GM23338 (cell line): ENCODE results near the gene MT1H. TPM values are rescaled to one million over a fixed set of nuclear protein-coding genes. Genes with fewer than 3 reads are reported as not detected.

Experiments
- ATAC-seq: fragments of 200-7000 bp; cut with Tn5 transposase; 3 replicates; pipeline ENCODE4 v1.9.1; 2020
- DNase-seq: peaks from one replicate; pipeline ENCODE4 v3.0.0-alpha.2; 2015; ENCODE audit warnings: low spot score
- H2AFZ ChIP-seq: fragments of 200-600 bp; sonication (generic); 2 replicates; pipeline ENCODE4 v1.8.0; 2016; ENCODE audit warnings: antibody characterized with exemption, mild to moderate bottlenecking, moderate library complexity
- H3F3A ChIP-seq: fragments of 200-600 bp; sonication (generic); replicated peaks from 2 replicates; pipeline ENCODE4 v1.8.0; 2017; ENCODE audit warnings: antibody characterized with exemption, mixed run types, low read depth
- H3K27ac ChIP-seq: fragments of 200-600 bp; sonication (generic); 2 replicates; pipeline ENCODE4 v1.6.1; 2016; ENCODE audit warnings: low read depth
- H3K27me3 ChIP-seq: fragments of 200-600 bp; sonication (generic); 2 replicates; pipeline ENCODE4 v1.8.0; 2016; ENCODE audit warnings: mild to moderate bottlenecking, mixed run types, moderate library complexity; ENCODE audit not compliant: insufficient read depth
- H3K36me3 ChIP-seq: fragments of 200-600 bp; sonication (generic); 2 replicates; pipeline ENCODE4 v1.8.0; 2016; ENCODE audit warnings: mild to moderate bottlenecking; ENCODE audit not compliant: insufficient read depth
- H3K4me1 ChIP-seq: fragments of 200-600 bp; sonication (generic); 2 replicates; pipeline ENCODE4 v1.8.0; 2016; ENCODE audit warnings: mild to moderate bottlenecking, moderate library complexity; ENCODE audit not compliant: insufficient read depth
- H3K4me2 ChIP-seq: fragments of 200-600 bp; sonication (generic); 2 replicates; pipeline ENCODE4 v1.7.1; 2017; ENCODE audit warnings: mixed run types
- H3K4me3 ChIP-seq: fragments of 200-600 bp; sonication (generic); 2 replicates; pipeline ENCODE4 v1.6.1; 2016; ENCODE audit warnings: mixed run types
- H3K79me2 ChIP-seq: fragments of 200-600 bp; sonication (generic); replicated peaks from 2 replicates; pipeline ENCODE4 v1.8.0; 2017; ENCODE audit warnings: mild to moderate bottlenecking; ENCODE audit not compliant: insufficient read depth
- H3K9me2 ChIP-seq: fragments of 200-600 bp; sonication (generic); 2 replicates; pipeline ENCODE4 v1.8.0; 2017; ENCODE audit not compliant: insufficient read depth
- H4K20me1 ChIP-seq: fragments of 200-600 bp; sonication (generic); replicated peaks from 2 replicates; pipeline ENCODE4 v1.8.0; 2017; ENCODE audit warnings: mild to moderate bottlenecking; ENCODE audit not compliant: insufficient read depth
- H3K27ac Mint-ChIP-seq: 2 replicates; pipeline ENCODE4 v1.8.0; 2020; ENCODE audit warnings: inconsistent platforms, mild to moderate bottlenecking, moderate library complexity, mixed read lengths
- H3K27me3 Mint-ChIP-seq: 3 replicates; pipeline ENCODE4 v1.8.0; 2022; ENCODE audit warnings: low read depth, mild to moderate bottlenecking, moderate library complexity, mixed read lengths, inconsistent platforms; ENCODE audit not compliant: insufficient read depth, poor library complexity
- H3K36me3 Mint-ChIP-seq: 3 replicates; pipeline ENCODE4 v1.8.0; 2021; ENCODE audit warnings: low read depth, mild to moderate bottlenecking, inconsistent platforms, moderate library complexity, mixed read lengths
- H3K4me1 Mint-ChIP-seq: 3 replicates; pipeline ENCODE4 v1.8.0; 2020; ENCODE audit warnings: mild to moderate bottlenecking, inconsistent platforms, mixed read lengths
- H3K4me3 Mint-ChIP-seq: 3 replicates; pipeline ENCODE4 v1.8.0; 2021; ENCODE audit warnings: moderate library complexity, mild to moderate bottlenecking, inconsistent platforms, mixed read lengths
- H3K9me3 Mint-ChIP-seq: 3 replicates; pipeline ENCODE4 v1.8.0; 2020; ENCODE audit warnings: moderate library complexity, mild to moderate bottlenecking, inconsistent platforms, mixed read lengths
- CREB1 ChIP-seq: fragments of 250-450 bp; sonication (Bioruptor Pico); IDR thresholded peaks from 2 replicates; pipeline ENCODE4 v1.5.0; 2020; ENCODE audit warnings: low read depth, mild to moderate bottlenecking, moderate library complexity
- EZH2 ChIP-seq: fragments of 200-600 bp; sonication (generic); IDR thresholded peaks from one replicate; pipeline ENCODE4 v1.8.0; 2017; ENCODE audit warnings: antibody characterized with exemption, mild to moderate bottlenecking, low read depth; ENCODE audit not compliant: unreplicated experiment
- EZH2phosphoT487 ChIP-seq: fragments of 200-600 bp; sonication (generic); IDR thresholded peaks from one replicate; pipeline ENCODE4 v1.8.1; 2018; ENCODE audit warnings: antibody characterized with exemption; ENCODE audit not compliant: unreplicated experiment
- JUNB ChIP-seq: IDR thresholded peaks from one replicate; pipeline ENCODE4 v1.6.1; 2016; ENCODE audit warnings: antibody characterized with exemption; ENCODE audit not compliant: unreplicated experiment
- NANOG ChIP-seq: IDR thresholded peaks from 2 replicates; pipeline ENCODE4 v1.6.1; 2016; ENCODE audit warnings: antibody characterized with exemption, borderline replicate concordance
- REST ChIP-seq: IDR thresholded peaks from one replicate; pipeline ENCODE4 v1.6.1; 2018; ENCODE audit warnings: antibody characterized with exemption; ENCODE audit not compliant: unreplicated experiment
- STAT1 ChIP-seq: IDR thresholded peaks from one replicate; pipeline ENCODE4 v1.6.1; 2016; ENCODE audit warnings: antibody characterized with exemption; ENCODE audit not compliant: unreplicated experiment
- polyA plus RNA-seq: library from polyadenylated mRNA; unstranded; fragments of >200 nt; fragmentation: Nextera tagmentation; extraction: Ambion mirVana; gene quantifications from 2 replicates; pipeline ENCODE4 v1.2.1, GENCODE V29; 2016
- total RNA-seq: library from RNA; depleted of rRNA; stranded (reverse); fragments of >200 nt; shearing (Covaris generic); gene quantifications from 2 replicates; pipeline ENCODE4 v1.2.3, GENCODE V29; 2014
- TF ChIP-seq, protein P1 (sequence below), 2 experiments: fragments of 200-600 bp in 1 of 2; sonication (generic) in 1 of 2; conservative IDR thresholded peaks; 2 replicates each; pipeline versions ENCODE4 v1.5.1 to v1.6.1; 2016 to 2017; ENCODE audit warnings: antibody characterized with exemption in 2 of 2, low read depth in 2 of 2, mild to moderate bottlenecking in 2 of 2, moderate library complexity in 1 of 2
- TF ChIP-seq, protein P2 (sequence below): IDR thresholded peaks from 2 replicates; pipeline ENCODE4 v1.6.1; 2016; ENCODE audit warnings: antibody characterized with exemption

Gene MT1H
- total and polyA plus RNA-seq, 2 experiments from 2014 or later, result 52.3 to 425 TPM

DNA sequence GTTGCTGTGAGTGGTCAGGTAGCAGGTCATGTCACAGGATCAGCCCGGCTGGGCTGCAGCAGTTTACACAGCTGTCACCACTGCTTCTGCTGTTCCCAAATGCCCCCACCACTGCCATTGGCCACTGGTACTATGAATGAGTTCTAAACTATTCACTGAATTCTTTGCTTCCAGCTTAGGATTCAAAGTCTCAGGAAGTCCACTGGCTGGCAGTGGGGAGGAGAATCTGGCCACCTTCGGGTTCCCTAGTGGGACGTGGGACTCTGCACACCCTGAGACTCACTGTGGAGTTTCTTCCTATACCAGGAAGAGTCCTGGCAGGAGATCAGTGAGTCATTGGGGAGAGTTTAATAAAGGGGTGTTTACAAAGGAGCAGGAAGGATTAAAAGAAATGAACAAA, 19.6 kb downstream of the MT1H start (continued):
- no peak for TF ChIP-seq EZH2
- TF ChIP-seq REST, result no peak
- no peak for TF ChIP-seq NANOG
- no peak for TF ChIP-seq CREB1 (CRISPR knock-in tag)

GRCh38 chr16:56690420-56691122, 21.0 kb downstream of the MT1H start:
- Mint-ChIP-seq H3K4me1 (peaks cover 7% of the 10 kb centered on the region; the same call in 2 of the 3 replicates), H3K9me3 (peaks cover 11% of the 10 kb centered on the region; the same call in 2 of the 3 replicates), H3K36me3 (peaks cover 16% of the 10 kb centered on the region), H3K27ac (no peak overlapping the region), H3K4me3 (no peak overlapping the region), H3K27me3 (peaks cover 14% of the 10 kb centered on the region)
- no peak overlapping the region for H3K27ac ChIP-seq
- no peaks in the 10 kb centered on the region for H3K79me2 ChIP-seq
- ATAC-seq (no peak), DNase-seq (no peak)
- H3K4me2 ChIP-seq, result no peak overlapping the region
- TF ChIP-seq EZH2 (no peak), JUNB (no peak), CREB1 (CRISPR knock-in tag) (no peak), STAT1 (no peak), EZH2phosphoT487 (no peak), NANOG (no peak)
- TF ChIP-seq, protein P1, sequence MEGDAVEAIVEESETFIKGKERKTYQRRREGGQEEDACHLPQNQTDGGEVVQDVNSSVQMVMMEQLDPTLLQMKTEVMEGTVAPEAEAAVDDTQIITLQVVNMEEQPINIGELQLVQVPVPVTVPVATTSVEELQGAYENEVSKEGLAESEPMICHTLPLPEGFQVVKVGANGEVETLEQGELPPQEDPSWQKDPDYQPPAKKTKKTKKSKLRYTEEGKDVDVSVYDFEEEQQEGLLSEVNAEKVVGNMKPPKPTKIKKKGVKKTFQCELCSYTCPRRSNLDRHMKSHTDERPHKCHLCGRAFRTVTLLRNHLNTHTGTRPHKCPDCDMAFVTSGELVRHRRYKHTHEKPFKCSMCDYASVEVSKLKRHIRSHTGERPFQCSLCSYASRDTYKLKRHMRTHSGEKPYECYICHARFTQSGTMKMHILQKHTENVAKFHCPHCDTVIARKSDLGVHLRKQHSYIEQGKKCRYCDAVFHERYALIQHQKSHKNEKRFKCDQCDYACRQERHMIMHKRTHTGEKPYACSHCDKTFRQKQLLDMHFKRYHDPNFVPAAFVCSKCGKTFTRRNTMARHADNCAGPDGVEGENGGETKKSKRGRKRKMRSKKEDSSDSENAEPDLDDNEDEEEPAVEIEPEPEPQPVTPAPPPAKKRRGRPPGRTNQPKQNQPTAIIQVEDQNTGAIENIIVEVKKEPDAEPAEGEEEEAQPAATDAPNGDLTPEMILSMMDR (conservative IDR thresholded peaks at IDR 0.05; ENCODE audit: low read depth in 2 of 2), result no peak
- TF ChIP-seq, protein P2, sequence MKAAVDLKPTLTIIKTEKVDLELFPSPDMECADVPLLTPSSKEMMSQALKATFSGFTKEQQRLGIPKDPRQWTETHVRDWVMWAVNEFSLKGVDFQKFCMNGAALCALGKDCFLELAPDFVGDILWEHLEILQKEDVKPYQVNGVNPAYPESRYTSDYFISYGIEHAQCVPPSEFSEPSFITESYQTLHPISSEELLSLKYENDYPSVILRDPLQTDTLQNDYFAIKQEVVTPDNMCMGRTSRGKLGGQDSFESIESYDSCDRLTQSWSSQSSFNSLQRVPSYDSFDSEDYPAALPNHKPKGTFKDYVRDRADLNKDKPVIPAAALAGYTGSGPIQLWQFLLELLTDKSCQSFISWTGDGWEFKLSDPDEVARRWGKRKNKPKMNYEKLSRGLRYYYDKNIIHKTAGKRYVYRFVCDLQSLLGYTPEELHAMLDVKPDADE, result no peak
- H3K36me3 ChIP-seq, result no peaks in the 10 kb centered on the region
- no peak overlapping the region for H2AFZ ChIP-seq
- H3K4me3 ChIP-seq, result no peak overlapping the region
- no peaks in the 10 kb centered on the region for H3K27me3 ChIP-seq
- no peaks in the 10 kb centered on the region for H3K9me2 ChIP-seq
- H4K20me1 ChIP-seq, result no peaks in the 10 kb centered on the region
- H3F3A ChIP-seq, result no peaks in the 10 kb centered on the region
- peaks cover 4% of the 10 kb centered on the region; the same call in 1 of the 2 replicates for H3K4me1 ChIP-seq
